ENCODE data around the gene MGRN1.

The MGRN1 gene

GRCh38 chr16:4618645-4619418 lies 5.8 kb upstream of the MGRN1 start:
- H3K4me3 ChIP-seq (replicated peaks; ENCODE audit: low read depth, low read length) = no peak overlapping the region
- no peak for DNase-seq (ENCODE audit: extremely low read depth, low read depth)
- TF ChIP-seq, protein P1, sequence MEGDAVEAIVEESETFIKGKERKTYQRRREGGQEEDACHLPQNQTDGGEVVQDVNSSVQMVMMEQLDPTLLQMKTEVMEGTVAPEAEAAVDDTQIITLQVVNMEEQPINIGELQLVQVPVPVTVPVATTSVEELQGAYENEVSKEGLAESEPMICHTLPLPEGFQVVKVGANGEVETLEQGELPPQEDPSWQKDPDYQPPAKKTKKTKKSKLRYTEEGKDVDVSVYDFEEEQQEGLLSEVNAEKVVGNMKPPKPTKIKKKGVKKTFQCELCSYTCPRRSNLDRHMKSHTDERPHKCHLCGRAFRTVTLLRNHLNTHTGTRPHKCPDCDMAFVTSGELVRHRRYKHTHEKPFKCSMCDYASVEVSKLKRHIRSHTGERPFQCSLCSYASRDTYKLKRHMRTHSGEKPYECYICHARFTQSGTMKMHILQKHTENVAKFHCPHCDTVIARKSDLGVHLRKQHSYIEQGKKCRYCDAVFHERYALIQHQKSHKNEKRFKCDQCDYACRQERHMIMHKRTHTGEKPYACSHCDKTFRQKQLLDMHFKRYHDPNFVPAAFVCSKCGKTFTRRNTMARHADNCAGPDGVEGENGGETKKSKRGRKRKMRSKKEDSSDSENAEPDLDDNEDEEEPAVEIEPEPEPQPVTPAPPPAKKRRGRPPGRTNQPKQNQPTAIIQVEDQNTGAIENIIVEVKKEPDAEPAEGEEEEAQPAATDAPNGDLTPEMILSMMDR (IDR thresholded peaks at IDR 0.05; ENCODE audit: low read depth, low read length, missing control alignments) = no peak

GRCh38 chr16:4623593-4623992 lies 1.0 kb upstream of the MGRN1 start:
- TF ChIP-seq, protein P1 (IDR thresholded peaks at IDR 0.05; ENCODE audit: low read depth, low read length, missing control alignments) = no peak
- H3K4me3 ChIP-seq (replicated peaks; ENCODE audit: low read depth, low read length) = no peak overlapping the region
- no peak for DNase-seq (ENCODE audit: extremely low read depth, low read depth)

- TF ChIP-seq, protein P1 (IDR thresholded peaks at IDR 0.05; ENCODE audit: low read depth, low read length, missing control alignments) = no peak
- peak overlapping the region; percentile 92 for H3K4me3 ChIP-seq (replicated peaks; ENCODE audit: low read depth, low read length)
- no peak for DNase-seq (ENCODE audit: extremely low read depth, low read depth)
Observed at GRCh38 chr16:4624827-4625559, 367 bp downstream of the MGRN1 start.

DNA sequence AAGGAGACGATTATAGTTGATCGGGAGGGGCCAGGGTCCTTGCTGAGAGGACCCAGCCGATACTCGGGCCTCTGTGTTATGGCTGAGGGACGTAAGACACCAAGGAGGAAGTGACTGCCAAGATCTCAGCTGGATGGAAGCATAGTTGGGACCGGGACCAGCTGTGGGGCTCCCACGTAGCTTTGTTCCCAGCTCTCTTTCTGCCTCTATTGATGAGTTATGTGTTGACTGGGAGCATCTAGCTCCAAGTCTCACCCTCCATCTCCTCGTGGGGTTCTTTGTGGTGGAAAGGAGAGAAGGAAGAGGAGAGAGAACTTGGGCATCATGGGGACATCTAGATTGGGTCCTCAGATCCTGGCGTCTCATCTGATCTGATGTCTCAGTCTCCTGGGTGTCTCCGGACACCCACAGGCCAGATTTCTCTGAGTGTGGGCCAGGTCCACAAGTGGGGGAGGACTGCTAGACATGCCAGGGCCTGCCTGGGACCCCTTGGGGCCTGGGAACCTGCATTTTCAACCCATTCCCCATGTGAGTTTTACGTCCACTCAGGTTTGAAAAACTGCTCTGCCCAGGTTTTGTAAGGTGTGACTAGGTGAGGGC lies 1.0 kb downstream of the MGRN1 start:
- TF ChIP-seq, protein P1 (IDR thresholded peaks at IDR 0.05; ENCODE audit: low read depth, low read length, missing control alignments) = no peak
- H3K4me3 ChIP-seq (replicated peaks; ENCODE audit: low read depth, low read length) = peak overlapping the region; percentile 92
- no peak for DNase-seq (ENCODE audit: extremely low read depth, low read depth)

DNA sequence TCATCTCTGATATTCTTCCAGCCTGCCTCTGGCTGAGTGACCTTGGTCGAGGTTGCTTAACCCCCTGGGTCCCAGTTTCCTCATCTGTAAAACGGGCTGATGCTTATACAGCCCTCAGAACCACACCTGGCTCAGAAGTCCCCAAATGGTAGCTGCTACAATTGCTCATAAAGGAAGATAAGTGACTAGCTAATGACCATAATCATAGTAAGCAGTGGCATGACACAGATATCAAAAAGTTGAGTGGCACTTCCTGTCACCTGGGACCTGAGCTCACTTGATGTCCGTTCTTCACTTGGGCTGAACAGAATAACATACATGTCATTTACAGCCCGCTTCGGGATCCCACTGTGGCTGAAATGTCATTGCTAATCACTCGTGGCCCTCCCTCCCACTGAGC lies 1.8 kb downstream of the MGRN1 start:
- no peak for DNase-seq (ENCODE audit: extremely low read depth, low read depth)
- TF ChIP-seq, protein P1 (IDR thresholded peaks at IDR 0.05; ENCODE audit: low read depth, low read length, missing control alignments) = no peak
- H3K4me3 ChIP-seq (replicated peaks; ENCODE audit: low read depth, low read length) = peak overlapping the region; percentile 92

GRCh38 chr16:4628283-4628682 lies 3.7 kb downstream of the MGRN1 start:
- no peak for DNase-seq (ENCODE audit: extremely low read depth, low read depth)
- TF ChIP-seq, protein P1 (IDR thresholded peaks at IDR 0.05; ENCODE audit: low read depth, low read length, missing control alignments) = no peak
- no peak overlapping the region for H3K4me3 ChIP-seq (replicated peaks; ENCODE audit: low read depth, low read length)

All from HFF-Myc (cell line).